DOHH2 (cell line): ENCODE data around the gene MICAL2.

Experiments
- H3F3A ChIP-seq: fragments of 200-600 bp; sonication (generic), shearing (Covaris generic); 2 replicates; pipeline ENCODE4 v1.6.0; 2016; ENCODE audit warnings: antibody characterized with exemption, mild to moderate bottlenecking; ENCODE audit not compliant: control insufficient read depth, insufficient read depth
- H3K27ac ChIP-seq: fragments of 200-600 bp; sonication (generic); 2 replicates; pipeline ENCODE4 v1.5.1; 2014; ENCODE audit warnings: low read depth, mild to moderate bottlenecking, low read length, moderate library complexity
- H3K27me3 ChIP-seq: fragments of 200-600 bp; sonication (generic); 2 replicates; pipeline ENCODE4 v1.6.1; 2014; ENCODE audit warnings: mild to moderate bottlenecking, low read length, mixed read lengths; ENCODE audit not compliant: control insufficient read depth
- H3K36me3 ChIP-seq: fragments of 200-600 bp; sonication (generic); 2 replicates; pipeline ENCODE4 v1.6.1; 2014; ENCODE audit warnings: mild to moderate bottlenecking, low read length, moderate library complexity, mixed read lengths; ENCODE audit not compliant: control insufficient read depth
- H3K4me1 ChIP-seq: fragments of 200-600 bp; sonication (generic); 2 replicates; pipeline ENCODE4 v1.6.1; 2014; ENCODE audit warnings: mild to moderate bottlenecking, low read length, mixed read lengths; ENCODE audit not compliant: control insufficient read depth
- H3K4me2 ChIP-seq: fragments of 200-600 bp; sonication (generic); 2 replicates; pipeline ENCODE4 v1.6.0; 2014; ENCODE audit warnings: mild to moderate bottlenecking, low read length, moderate library complexity
- H3K4me3 ChIP-seq: fragments of 200-600 bp; sonication (generic); 2 replicates; pipeline ENCODE4 v1.5.1; 2014; ENCODE audit warnings: mild to moderate bottlenecking, low read length, mixed read lengths
- H3K79me2 ChIP-seq: fragments of 200-600 bp; sonication (generic); 2 replicates; pipeline ENCODE4 v1.6.1; 2014; ENCODE audit warnings: mild to moderate bottlenecking, low read length, mixed read lengths; ENCODE audit not compliant: control insufficient read depth
- H3K9me2 ChIP-seq: fragments of 200-600 bp; sonication (generic); replicated peaks from 2 replicates; pipeline ENCODE4 v1.6.1; 2014; ENCODE audit warnings: mild to moderate bottlenecking, low read length, mixed read lengths; ENCODE audit not compliant: control insufficient read depth
- H3K9me3 ChIP-seq: fragments of 200-600 bp; sonication (generic); 2 replicates; pipeline ENCODE4 v1.6.1; 2014; ENCODE audit warnings: antibody characterized with exemption, low read length, mixed read lengths; ENCODE audit not compliant: control insufficient read depth, insufficient read depth
- H4K20me1 ChIP-seq: fragments of 200-600 bp; sonication (generic); 2 replicates; pipeline ENCODE4 v1.6.0; 2014; ENCODE audit warnings: low read depth, mild to moderate bottlenecking, antibody characterized with exemption, low read length, moderate library complexity; ENCODE audit not compliant: control insufficient read depth, insufficient read depth
- EZH2phosphoT487 ChIP-seq: fragments of 200-600 bp; sonication (generic); IDR thresholded peaks from 2 replicates; pipeline ENCODE4 v1.6.1; 2017; ENCODE audit warnings: borderline replicate concordance, mild to moderate bottlenecking, antibody characterized with exemption, low read length, moderate library complexity, mixed read lengths
- TF ChIP-seq, protein P1 (sequence below): fragments of 200-600 bp; sonication (generic); IDR thresholded peaks from one replicate; pipeline ENCODE4 v1.5.1; 2014; ENCODE audit warnings: antibody characterized with exemption, mild to moderate bottlenecking, low read depth, low read length; ENCODE audit not compliant: poor library complexity, severe bottlenecking

The MICAL2 gene

DNA sequence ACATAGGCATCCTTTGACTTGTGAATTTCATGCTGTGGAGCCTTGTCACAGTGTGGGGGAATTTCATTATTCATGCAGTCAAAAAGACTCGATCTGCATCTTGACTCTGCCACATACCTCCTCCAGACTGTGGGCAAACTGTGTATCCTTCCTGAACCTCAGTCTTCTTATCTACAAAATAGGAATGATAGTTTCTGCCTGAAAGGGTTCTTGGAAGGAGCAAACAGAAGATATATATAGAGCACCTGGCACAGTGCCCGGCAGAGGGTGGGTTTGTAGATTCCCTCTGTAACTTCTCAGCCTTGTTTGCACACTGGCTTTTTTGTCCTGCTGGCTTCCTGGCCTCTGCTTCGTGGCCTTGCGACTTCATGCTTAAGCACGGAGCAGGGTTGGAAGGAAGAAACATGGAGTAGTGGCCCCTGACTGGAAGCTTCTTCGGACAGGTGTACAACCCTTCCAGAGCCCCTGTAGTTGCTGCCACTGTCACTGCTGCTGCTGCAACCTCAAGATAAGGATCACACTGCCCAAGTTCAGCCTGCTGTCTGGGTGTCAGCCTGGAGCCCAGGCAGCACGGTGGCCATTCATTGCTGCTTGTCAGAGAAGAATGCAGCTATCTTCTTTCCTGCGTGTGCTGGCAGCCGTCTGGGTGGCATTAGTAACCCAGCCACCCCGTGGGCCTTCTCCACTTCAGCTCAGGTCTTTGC is 106.4 kb downstream of the MICAL2 start:
- H4K20me1 ChIP-seq, result no peaks in the 10 kb centered on the region
- no peaks in the 10 kb centered on the region for H3K9me3 ChIP-seq
- H3K9me2 ChIP-seq, result no peaks in the 10 kb centered on the region
- no peaks in the 10 kb centered on the region for H3F3A ChIP-seq
- H3K4me2 ChIP-seq, result no peak overlapping the region
- H3K27ac ChIP-seq, result no peak overlapping the region
- H3K4me1 ChIP-seq, result no peaks in the 10 kb centered on the region
- no peaks in the 10 kb centered on the region for H3K79me2 ChIP-seq
- TF ChIP-seq EZH2phosphoT487, result no peak
- TF ChIP-seq, protein P1, sequence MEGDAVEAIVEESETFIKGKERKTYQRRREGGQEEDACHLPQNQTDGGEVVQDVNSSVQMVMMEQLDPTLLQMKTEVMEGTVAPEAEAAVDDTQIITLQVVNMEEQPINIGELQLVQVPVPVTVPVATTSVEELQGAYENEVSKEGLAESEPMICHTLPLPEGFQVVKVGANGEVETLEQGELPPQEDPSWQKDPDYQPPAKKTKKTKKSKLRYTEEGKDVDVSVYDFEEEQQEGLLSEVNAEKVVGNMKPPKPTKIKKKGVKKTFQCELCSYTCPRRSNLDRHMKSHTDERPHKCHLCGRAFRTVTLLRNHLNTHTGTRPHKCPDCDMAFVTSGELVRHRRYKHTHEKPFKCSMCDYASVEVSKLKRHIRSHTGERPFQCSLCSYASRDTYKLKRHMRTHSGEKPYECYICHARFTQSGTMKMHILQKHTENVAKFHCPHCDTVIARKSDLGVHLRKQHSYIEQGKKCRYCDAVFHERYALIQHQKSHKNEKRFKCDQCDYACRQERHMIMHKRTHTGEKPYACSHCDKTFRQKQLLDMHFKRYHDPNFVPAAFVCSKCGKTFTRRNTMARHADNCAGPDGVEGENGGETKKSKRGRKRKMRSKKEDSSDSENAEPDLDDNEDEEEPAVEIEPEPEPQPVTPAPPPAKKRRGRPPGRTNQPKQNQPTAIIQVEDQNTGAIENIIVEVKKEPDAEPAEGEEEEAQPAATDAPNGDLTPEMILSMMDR, result no peak
- H3K36me3 ChIP-seq, result no peaks in the 10 kb centered on the region
- H3K27me3 ChIP-seq, result peaks cover 8% of the 10 kb centered on the region
- H3K4me3 ChIP-seq, result no peak overlapping the region

DNA sequence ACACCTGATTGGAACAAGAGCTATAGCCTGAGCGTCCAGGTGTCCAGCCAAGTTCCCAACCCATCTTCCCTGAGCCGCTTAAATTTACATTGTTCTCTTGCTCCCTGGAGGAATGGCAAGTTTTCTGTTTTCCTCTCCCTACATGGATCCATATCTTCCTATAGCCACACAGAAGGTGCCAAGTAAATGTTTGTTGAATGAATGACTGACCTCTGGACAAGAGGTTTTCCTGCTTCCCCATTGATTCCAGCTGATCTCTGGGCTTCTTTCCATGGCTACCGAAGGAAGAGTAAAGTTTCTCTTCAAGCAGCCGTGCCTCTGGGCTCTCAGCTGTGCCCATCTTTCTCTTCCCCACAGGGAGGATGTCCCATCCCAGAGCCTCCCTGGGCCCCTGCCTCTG is 107.5 kb downstream of the MICAL2 start:
- Histone ChIP-seq H3K9me2 (no peaks in the 10 kb centered on the region), H3K9me3 (no peaks in the 10 kb centered on the region), H4K20me1 (no peaks in the 10 kb centered on the region), H3K4me2 (no peak overlapping the region), H3K4me1 (no peaks in the 10 kb centered on the region), H3K4me3 (no peak overlapping the region), H3F3A (no peaks in the 10 kb centered on the region), H3K27me3 (peaks cover 8% of the 10 kb centered on the region), H3K36me3 (no peaks in the 10 kb centered on the region), H3K27ac (no peak overlapping the region), H3K79me2 (no peaks in the 10 kb centered on the region)
- TF ChIP-seq EZH2phosphoT487, result no peak
- TF ChIP-seq, protein P1, result no peak

DNA sequence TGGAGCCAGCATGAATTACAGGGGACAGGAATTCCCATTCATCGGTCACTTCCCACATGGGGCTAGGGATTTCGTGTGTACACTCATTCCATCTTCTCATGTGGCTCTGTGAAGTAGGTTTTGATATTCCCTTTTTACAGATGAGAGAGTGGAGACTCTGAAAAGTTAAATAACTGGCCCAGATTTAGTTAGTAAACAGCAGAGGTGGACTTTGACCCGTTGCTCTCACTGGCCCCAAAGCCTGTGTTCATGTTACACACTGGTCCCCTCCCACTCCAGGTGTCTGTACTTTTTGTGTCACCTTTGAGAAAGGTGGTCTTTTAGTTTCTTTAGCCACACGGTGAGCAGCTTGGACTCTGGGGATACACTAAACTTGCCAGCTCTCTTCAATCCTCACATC is 108.5 kb downstream of the MICAL2 start:
- Histone ChIP-seq H3K4me2 (no peak overlapping the region), H3K9me3 (no peaks in the 10 kb centered on the region), H3K9me2 (no peaks in the 10 kb centered on the region), H3K4me3 (no peak overlapping the region), H3F3A (no peaks in the 10 kb centered on the region), H3K4me1 (no peaks in the 10 kb centered on the region), H3K27ac (no peak overlapping the region), H4K20me1 (no peaks in the 10 kb centered on the region), H3K36me3 (no peaks in the 10 kb centered on the region), H3K79me2 (no peaks in the 10 kb centered on the region), H3K27me3 (peaks cover 8% of the 10 kb centered on the region)
- TF ChIP-seq, protein P1, result no peak
- no peak for TF ChIP-seq EZH2phosphoT487
